Medulla oblongata (tissue), 1 donor: ENCODE measurements around the gene KCP.

Source experiments
- DNase-seq: peaks from one replicate; pipeline ENCODE4 v3.0.0-alpha.2; 2015; ENCODE audit errors: extremely low spot score

Gene KCP

DNA sequence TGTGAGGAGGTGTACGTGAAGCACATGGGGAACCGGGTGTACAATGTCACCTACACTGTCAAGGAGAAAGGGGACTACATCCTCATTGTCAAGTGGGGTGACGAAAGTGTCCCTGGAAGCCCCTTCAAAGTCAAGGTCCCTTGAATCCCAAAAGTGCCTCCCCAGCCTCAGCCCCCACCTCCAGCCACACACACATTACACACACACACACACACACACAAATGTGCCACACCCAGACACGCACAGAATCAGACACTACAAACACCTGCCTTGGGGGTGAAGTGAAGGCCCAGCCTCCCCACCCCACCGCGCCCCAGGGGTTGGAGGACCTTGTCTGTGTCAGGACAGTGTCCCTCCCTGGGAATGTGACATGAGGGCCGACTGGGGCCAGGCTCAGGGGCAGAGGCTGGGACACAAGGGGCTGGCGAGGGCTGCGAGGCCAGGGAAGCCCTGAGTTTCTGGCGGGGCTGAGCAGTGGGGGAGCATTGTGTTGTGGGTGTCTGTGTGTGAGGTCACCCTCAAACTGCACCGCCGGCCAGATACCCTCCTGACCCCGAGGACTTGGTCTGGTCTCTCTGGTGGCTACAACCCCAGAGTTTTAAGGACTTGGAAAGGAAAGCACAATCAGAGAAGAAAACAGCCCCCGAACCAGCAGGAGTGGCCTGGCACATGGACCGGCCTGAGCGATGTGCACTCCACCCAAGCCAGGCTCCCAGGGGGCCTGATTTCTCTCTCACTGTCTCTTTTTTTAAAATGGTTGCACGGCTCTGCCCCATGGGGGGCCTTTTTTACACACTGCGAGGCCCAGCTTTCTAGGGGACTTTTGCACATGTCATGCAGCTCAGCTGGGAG lies 51.9 kb downstream of the KCP start:
- DNase-seq, result no peak

DNA sequence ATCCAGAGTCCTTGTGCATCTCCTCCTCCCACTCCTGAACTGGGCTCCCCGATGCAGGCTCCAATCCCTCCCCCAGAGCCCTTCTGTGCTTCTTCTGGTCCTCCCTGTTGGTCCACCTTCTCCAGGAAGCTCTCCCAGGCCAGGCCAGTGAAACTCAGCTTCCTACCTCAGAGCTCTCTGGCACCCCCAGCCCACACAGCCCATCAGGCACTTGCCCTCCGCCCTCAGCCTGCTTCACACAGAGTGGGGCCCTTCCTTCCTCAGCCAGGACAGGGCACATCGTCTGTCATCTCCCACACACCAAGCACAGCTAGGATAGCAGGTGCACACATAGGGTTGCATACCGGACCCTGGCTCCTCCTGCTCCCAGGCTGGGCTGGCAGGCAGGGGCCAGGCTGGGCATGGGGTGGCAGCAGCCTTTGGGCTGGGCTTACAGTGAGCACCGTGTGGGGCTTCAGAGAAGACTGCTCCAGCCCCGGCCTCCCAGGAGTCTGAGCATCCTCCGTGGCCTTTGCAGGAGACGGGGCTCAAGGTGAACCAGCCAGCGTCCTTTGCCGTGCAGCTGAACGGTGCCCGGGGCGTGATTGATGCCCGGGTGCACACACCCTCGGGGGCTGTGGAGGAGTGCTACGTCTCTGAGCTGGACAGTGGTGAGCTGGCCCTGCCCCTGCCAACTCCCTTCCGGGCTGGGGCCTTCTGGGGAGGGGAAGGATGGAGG lies 54.3 kb downstream of the KCP start:
- no peak for DNase-seq

DNA sequence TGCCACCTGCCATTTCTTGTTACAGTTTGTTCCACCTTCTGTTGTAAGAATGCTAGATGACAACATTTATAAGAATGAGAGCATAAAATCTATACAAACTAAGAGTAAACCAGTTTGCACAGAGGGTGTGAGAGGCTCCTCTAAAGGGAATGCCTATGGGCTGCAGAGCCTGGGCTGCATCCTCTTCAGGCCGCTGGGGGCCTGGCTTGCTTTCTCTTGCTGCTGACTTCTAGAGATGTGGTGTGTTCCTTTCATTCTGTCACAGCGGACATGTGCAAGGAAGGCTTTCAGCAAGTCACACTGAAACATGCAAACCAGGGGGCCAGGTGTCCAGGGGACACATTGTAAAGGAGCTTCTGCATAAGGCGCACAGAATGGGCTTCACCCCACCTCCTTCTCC lies 55.0 kb downstream of the KCP start:
- DNase-seq, result no peak

DNA sequence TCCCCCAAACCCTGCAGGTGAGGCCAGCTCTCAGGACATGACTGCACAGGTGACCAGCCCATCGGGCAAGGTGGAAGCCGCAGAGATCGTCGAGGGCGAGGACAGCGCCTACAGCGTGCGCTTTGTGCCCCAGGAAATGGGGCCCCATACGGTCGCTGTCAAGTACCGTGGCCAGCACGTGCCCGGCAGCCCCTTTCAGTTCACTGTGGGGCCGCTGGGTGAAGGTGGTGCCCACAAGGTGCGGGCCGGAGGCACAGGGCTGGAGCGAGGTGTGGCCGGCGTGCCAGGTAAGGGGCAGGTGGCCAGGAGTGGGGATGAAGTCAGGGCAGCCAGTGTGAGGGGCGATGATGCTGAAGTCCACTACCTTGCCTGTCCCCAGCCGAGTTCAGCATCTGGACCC lies 56.1 kb downstream of the KCP start:
- DNase-seq, result no peak

DNA sequence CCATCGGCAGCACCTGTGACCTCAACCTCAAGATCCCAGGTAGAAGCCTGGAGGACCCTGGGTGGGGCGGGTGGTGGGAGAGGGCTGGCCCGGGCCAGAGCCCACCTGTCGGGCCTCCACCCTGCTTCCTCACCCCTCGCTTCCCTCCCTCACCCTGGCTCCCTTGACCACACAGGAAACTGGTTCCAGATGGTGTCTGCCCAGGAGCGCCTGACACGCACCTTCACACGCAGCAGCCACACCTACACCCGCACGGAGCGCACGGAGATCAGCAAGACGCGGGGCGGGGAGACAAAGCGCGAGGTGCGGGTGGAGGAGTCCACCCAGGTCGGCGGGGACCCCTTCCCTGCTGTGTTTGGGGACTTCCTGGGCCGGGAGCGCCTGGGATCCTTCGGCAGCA lies 56.7 kb downstream of the KCP start:
- DNase-seq, result no peak

DNA sequence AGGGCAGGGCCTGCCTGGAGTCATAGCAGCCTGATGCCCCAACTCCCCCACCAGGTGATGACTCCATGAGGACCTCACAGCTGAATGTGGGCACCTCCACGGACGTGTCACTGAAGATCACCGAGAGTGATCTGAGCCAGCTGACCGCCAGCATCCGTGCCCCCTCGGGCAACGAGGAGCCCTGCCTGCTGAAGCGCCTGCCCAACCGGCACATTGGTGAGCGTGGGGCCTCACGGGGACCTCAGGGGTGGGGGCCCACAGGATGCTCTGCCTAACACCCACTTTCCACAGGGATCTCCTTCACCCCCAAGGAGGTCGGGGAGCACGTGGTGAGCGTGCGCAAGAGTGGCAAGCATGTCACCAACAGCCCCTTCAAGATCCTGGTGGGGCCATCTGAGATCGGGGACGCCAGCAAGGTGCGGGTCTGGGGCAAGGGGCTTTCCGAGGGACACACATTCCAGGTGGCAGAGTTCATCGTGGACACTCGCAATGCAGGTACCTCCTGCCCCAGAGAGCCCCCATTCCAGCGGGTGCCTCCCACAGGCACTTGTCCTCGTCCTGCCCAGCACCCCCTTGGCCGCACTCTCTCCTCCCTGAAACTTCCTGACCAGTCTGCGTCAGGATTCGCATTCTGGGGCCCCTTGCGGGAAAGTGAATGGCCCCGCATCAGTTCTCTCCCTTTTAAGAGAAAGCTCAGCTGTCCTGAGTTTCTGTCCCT lies 57.8 kb downstream of the KCP start:
- DNase-seq, result no peak

DNA sequence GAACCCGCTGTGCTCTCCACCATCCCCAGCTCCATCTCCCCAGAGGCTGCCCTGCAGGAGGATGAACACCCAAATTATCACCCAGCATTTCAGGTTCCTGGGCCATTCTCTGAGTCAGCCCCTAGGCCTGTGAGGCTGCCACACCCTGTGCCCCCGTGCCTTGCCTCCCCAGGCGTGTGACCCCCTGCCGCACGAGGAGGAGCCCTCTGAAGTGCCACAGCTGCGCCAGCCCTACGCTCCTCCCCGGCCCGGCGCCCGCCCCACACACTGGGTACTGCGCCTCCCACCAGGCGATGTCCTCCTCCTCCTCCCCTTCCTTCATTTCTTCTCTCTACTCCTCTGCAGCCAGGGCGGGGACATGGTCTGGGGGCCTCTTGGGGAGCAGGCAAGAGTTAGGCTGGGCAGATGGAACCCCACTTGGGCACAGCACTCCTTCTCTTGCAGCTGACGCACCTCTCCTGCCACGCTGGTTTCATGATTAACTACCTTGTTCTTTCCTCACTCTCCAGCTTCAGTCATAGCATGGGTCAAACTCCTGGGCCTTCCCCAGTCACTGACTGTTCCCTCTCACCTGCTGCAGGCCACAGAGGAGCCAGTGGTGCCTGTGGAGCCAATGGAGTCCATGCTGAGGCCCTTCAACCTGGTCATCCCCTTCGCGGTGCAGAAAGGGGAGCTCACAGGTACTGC lies 60.6 kb downstream of the KCP start:
- no peak for DNase-seq

DNA sequence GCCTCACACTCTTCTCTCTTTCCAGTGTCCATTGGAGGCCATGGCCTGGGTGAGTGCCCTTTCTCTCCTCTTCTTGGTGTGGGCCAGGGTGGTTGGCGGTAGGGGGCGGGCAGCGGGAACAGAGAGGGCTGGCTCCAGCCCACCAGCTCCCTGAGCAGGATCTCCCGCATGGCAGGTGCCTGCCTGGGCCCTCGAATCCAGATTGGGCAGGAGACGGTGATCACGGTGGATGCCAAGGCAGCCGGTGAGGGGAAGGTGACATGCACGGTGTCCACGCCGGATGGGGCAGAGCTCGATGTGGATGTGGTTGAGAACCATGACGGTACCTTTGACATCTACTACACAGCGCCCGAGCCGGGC lies 61.4 kb downstream of the KCP start:
- no peak for DNase-seq

DNA sequence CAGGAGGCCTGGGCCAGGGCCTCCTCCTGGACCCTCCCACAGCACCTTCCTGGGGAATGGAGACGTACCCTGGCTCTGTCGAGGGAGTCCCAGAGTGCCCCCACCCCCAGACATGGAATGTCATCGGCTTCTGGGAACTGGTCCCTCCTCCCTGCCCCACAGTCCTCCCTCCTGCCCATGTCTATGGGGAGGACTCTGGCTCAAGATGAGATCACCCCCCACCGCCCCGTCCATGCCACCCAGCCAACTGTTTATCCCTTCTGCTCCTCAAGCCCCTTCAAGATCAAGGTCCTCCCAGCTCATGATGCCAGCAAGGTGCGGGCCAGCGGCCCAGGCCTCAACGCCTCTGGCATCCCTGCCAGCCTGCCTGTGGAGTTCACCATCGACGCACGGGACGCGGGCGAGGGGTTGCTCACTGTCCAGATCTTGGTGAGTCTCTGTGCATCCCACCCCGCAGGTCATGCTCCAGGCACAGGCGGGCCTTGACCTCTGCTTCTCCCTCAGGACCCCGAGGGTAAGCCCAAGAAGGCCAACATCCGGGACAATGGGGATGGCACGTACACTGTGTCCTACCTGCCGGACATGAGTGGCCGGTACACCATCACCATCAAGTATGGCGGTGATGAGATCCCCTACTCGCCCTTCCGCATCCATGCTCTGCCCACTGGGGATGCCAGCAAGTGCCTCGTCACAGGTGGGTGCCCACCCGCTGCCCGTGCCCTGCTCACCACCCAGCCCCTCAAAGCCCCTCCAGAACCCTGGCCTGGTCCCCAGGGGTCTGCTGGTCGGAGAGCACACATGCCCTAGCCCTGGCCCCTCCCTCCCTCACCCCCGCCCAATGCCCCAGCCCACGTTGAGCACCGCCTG lies 62.0 kb downstream of the KCP start:
- DNase-seq, result no peak

DNA sequence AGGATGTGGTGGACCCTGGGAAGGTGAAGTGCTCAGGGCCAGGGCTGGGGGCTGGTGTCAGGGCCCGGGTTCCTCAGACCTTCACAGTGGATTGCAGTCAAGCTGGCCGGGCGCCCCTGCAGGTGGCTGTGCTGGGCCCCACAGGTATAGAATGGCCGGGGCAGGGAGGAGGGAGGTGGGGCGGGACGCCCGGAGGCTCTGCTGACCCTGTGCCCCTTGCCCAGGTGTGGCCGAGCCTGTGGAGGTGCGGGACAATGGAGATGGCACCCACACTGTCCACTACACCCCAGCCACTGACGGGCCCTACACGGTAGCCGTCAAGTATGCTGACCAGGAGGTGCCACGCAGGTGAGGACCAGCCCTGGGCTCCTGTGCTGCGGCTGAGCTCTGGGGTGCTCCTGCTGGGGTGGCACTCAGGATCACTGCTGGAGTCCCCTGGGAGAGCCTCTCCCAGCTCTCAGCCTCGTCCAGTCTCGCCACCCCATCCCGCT lies 62.7 kb downstream of the KCP start:
- DNase-seq, result no peak

DNA sequence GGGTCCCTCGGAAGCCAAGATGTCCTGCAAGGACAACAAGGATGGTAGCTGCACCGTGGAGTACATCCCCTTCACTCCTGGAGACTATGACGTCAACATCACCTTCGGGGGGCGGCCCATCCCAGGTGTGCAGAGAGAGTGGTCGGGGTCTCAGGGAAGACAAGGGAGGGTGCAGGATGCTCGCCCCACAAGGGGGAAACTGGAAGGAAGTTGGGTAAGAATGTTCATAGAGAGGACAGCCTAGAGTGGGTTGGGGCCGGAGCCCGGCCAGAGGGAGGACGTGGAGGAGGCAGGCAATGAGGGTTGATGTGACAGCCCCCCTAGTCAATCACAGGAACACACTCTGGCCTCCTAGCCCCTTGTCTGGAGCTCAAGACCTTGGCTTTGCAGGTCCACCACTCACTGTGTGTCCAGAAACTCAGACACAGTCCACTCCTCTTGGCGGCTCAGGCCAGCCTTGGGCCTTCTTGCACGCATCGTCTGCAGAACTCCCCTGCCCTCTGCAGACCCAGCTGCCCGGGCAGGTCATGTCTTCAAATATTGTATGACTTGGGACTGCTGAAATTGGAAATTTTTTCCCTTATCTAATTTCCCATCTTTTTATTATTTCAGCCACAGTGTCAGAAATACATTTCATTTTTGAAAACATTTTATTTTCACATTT lies 63.6 kb downstream of the KCP start:
- DNase-seq, result no peak

DNA sequence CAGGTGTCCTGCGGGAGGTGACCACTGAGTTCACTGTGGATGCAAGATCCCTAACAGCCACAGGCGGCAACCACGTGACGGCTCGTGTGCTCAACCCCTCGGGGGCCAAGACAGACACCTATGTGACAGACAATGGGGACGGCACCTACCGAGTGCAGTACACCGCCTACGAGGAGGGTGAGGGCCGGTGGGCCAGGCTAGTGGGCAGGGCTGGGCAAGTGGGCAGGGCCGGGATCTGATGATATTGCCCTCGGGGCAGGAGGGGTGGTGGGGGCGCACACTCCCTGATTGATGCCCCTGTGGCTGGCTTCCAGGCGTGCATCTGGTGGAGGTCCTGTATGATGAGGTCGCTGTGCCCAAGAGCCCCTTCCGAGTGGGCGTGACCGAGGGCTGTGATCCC lies 64.5 kb downstream of the KCP start:
- no peak for DNase-seq

DNA sequence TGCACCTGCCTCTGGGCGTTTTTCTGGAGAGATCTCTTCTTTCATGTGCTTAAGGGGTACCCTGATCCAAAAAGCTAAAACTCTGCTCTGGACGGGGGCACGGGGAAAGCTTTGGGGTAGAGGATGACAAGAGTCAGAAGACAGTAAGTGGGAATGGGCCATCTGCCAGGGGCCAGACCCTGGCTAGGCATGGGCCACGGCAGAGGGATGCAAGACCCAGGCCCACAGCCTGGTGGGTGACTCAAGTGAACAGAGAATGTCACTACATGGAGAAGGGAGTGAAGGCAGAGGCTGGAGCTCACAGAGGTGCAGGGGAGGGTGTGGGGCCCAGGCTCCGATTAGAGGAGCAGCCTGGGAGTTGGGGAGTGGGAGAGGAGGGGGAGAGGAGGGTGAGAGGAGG lies 65.0 kb downstream of the KCP start:
- DNase-seq, result no peak

DNA sequence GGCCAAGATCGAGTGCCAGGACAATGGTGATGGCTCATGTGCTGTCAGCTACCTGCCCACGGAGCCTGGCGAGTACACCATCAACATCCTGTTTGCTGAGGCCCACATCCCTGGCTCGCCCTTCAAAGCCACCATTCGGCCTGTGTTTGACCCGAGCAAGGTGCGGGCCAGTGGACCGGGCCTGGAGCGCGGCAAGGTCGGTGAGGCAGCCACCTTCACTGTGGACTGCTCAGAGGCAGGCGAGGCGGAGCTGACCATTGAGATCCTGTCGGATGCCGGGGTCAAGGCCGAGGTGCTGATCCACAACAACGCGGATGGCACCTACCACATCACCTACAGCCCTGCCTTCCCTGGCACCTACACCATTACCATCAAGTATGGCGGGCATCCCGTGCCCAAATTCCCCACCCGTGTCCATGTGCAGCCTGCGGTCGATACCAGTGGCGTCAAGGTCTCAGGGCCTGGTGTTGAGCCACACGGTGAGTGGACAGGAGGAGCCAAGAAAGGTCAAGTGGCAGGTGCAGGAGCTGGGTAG lies 65.7 kb downstream of the KCP start:
- no peak for DNase-seq

DNA sequence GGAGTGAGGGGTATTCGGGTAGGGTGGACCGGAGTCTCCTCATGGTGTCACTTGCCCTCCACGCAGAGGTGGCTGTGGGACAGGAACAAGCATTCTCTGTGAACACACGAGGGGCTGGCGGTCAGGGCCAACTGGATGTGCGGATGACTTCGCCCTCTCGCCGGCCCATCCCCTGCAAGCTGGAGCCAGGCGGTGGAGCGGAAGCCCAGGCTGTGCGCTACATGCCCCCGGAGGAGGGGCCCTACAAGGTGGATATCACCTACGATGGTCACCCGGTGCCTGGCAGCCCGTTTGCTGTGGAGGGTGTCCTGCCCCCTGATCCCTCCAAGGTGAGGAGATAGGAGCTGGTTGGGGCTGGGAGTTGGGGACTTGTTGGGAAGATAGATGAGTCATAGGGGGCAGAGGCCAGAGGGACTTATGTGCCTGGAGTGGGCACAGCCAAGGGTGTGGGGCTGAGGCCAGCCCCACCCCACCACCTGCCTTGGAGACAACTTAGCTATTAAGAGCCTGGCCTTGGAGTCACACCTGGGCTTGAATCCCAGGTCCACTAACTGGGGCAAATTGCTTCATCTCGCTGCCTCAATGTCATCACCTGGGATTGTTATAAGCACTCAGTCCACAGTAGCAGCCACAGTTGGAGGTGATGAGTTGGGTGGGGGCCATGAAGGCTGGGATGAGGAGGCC lies 66.4 kb downstream of the KCP start:
- DNase-seq, result no peak

DNA sequence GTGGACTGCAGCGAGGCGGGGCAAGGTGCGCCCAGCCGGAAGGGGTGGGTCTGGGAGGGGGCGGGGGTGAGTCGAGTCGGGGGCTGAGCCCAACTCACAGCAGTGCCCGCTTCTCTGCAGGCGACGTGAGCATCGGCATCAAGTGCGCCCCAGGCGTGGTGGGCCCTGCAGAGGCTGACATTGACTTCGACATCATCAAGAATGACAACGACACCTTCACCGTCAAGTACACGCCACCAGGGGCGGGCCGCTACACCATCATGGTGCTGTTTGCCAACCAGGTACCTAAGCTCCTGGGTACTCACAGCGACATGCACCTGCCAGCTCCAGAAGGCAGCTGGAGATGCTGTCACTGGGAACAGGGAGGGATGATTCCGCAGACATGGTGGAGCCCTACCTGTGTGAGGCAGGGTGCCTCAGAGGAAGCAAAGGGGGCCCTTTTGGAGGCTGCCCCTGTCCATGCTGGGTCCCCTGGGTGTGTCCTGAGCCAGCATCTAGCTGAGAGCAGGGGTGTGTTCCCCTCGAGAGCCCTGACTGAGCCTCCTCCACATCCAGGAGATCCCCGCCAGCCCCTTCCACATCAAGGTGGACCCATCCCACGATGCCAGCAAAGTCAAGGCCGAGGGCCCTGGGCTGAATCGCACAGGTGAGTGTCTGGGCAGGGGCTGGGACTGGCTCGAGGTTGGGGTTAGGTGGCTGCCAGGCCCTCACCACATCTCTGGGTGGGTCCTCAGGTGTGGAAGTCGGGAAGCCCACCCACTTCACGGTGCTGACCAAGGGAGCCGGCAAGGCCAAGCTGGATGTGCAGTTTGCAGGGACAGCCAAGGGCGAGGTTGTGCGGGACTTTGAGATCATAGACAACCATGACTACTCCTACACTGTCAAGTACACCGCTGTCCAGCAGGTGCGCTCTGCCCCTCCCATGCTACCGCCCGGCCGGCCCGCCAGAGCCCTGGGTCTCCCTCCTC lies 67.6 kb downstream of the KCP start:
- no peak for DNase-seq

DNA sequence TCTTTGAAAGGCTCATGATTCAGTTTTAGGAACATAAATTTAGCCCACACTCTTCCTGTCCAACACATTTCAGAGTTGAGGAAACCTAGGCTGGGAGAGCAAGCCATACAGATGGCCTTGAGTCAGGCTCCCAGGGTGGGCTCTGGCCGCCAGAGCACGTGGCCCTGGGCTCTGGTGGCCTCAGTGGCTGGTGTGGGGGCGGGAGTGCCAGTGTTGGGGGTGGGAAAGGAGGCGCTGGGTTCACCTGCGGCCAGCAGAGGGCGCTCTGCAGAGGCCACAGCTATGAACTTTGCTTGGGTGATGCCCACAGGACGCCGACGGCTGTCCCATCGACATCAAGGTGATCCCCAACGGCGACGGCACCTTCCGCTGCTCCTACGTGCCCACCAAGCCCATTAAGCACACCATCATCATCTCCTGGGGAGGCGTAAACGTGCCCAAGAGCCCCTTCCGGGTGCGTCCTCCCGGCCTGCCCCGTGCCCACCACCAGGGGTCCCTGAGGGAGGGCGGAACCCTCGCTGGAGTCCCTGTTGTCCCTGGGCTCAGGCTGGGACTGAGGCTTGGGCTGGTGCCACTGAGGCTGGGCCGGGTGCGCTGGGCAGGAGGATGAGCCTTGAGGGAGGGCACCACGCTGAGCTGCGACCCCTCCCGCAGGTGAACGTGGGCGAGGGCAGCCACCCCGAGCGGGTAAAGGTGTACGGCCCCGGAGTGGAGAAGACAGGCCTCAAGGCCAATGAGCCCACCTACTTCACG lies 68.4 kb downstream of the KCP start:
- DNase-seq, result peak; percentile 39
